HK-2 (cell line): Measurements from ENCODE around the gene PHF20.
"Not testable (repeated sequence)": the region's sequence is repeated elsewhere in the genome, so short reads cannot be mapped to it uniquely, and the experiment has no call there.

Source experiments
- DNase-seq: peaks from one replicate; pipeline ENCODE4 v3.0.0-alpha.2; 2018; ENCODE audit not compliant: unreplicated experiment

PHF20 gene

GRCh38 chr20:35839904-35840303 lies 68.1 kb downstream of the PHF20 start:
- DNase-seq, result no peak

GRCh38 chr20:35840421-35840820 lies 68.6 kb downstream of the PHF20 start:
- DNase-seq, result no peak

DNA sequence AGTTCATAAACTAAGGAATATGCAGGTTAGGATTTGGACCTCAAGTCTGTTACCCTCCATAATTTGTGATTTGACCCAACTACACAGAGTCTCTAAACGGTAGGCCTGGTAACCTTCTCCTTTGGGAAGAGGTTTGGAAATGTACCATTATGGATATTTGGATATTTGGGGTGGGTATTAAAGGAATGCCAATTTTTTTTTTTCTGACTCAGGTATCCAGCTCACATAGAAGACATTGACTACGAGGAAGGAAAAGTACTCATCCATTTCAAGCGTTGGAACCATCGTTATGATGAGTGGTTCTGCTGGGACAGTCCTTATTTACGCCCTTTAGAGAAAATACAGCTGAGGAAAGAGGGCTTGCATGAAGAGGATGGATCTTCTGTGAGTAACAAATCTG lies 70.5 kb downstream of the PHF20 start:
- no peak for DNase-seq

- not testable (repeated sequence) for DNase-seq
Measured at GRCh38 chr20:35843894-35844293, 72.1 kb downstream of the PHF20 start.

DNA sequence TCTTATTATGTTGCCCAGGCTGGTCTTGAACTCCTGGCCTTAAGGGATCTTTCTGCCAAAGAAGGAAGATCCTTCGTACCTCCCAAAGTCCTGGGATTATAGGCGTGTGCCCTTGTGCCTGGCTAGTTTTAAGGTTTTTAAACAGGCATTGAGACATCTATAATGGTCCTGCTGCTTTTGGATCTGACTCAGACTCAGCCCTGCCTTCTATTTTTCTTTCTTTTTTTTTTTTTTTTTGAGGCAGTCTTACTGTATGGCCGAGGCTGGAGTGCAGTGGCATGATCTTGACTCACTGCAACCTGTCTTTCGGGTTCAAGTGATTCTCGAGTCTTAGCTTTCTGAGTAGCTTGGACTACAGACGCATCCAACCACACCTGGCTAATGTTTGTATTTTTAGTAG lies 73.7 kb downstream of the PHF20 start:
- no peak for DNase-seq

- DNase-seq, result no peak
Measured at GRCh38 chr20:35849706-35850105, 77.9 kb downstream of the PHF20 start.

DNA sequence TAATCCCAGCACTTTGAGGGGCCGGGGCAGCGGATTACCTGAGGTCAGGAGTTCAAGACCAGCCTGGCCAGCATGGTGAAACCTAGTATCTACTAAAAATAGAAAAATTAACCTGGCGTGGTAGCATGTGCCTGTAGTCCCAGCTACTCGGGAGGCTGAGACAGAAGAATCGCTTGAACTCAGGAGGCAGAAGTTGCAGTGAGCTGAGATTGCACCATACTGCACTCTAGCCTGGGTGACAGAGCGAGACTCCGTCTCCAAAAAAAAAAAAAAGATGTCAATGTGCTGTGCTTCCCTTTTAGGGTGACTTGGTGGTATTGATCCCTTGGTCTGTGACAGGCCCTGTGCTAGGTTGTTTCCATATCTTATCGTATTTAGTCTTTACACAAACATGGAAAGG lies 79.8 kb downstream of the PHF20 start:
- not testable (repeated sequence) for DNase-seq

- DNase-seq, result no peak
Measured at GRCh38 chr20:35854713-35855348, 83.0 kb downstream of the PHF20 start.

GRCh38 chr20:35855641-35856040 lies 83.8 kb downstream of the PHF20 start:
- DNase-seq, result not testable (repeated sequence)

DNA sequence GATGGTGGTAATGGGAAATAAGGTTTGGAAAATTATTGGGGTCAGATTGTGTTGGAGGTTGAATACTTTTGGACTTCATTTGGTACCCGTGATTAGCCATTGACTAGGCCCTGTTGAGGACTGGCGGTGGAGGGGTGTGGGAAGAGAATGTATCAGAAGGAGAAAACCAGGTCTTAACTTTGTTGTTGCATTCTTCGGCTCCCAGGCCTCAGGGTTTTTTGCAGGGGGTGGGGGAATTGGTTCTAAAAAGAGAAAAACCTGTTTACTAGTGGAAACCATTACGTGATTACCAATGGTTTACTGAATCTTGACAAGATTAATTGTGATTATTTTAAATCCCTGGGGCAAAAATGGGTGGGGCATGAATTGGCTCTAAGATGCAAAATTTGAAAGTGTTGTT lies 85.1 kb downstream of the PHF20 start:
- DNase-seq, result no peak

- DNase-seq, result no peak
Measured at GRCh38 chr20:35866418-35867202, 94.8 kb downstream of the PHF20 start.

- no peak for DNase-seq
Measured at GRCh38 chr20:35870541-35871258, 98.9 kb downstream of the PHF20 start.

DNA sequence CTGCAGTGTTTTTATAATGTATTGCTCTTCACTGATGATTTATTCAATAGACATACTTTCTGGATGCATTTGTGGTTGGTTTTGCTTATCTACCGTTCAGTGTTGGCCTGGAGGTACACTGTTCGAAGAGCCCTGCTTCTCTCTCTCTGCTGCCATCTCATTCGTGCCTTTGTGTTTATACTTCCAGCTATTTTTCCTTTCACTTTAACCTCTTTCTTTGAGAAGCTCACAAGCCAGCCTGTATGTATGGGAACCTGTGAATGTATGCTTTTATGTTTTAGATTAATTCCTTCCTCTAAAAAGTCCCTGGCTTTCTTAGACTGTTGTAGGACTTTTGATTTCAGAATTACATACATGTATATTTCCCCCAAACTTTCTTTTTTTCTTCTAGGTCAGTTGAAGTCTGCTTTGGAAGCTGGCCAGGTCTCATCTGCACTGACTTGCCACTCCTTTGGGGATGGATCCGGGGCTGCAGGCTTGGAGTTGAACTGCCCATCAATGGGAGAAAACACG lies 99.5 kb downstream of the PHF20 start:
- no peak for DNase-seq

GRCh38 chr20:35876033-35876320 lies 104.2 kb downstream of the PHF20 start:
- no peak for DNase-seq

GRCh38 chr20:35877611-35878010 lies 105.8 kb downstream of the PHF20 start:
- no peak for DNase-seq

GRCh38 chr20:35878113-35878625 lies 106.4 kb downstream of the PHF20 start:
- DNase-seq, result no peak

GRCh38 chr20:35881676-35882075 lies 109.9 kb downstream of the PHF20 start:
- DNase-seq, result no peak

GRCh38 chr20:35882427-35883161 lies 110.8 kb downstream of the PHF20 start:
- peak; percentile 25 for DNase-seq

DNA sequence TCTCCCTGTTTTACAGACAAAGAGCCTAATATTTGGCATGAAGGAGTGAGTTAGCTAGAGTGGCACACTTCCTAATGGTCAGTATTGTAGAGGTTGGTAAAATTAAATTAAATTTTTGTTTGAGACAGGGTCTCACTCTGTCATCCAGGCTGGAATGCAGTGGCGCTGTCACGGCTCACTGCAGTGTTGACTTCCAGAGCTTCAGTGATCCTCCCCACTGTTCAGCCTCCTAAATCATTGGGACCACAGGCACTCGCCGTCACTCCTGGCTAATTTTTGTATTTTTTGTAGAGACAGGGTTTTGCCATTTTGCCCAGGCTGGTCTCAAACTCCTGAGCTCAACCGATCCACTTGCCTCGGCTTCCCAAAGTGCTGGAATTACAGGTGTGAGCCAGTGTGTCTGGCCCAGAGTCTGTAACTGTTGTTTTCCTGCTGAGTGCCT lies 111.5 kb downstream of the PHF20 start:
- peak; percentile 46 for DNase-seq

- DNase-seq, result peak; percentile 89
Measured at GRCh38 chr20:35883778-35884540, 112.1 kb downstream of the PHF20 start.

GRCh38 chr20:35884541-35884865 lies 112.7 kb downstream of the PHF20 start:
- no peak for DNase-seq
